Psoas muscle (tissue), 8 donors: Measurements from ENCODE around the gene PCK2. TPM values are rescaled to one million over a fixed set of nuclear protein-coding genes. Genes with fewer than 3 reads are reported as not detected.

Experiments used
- ATAC-seq, 4 donors: fragments of 200-7000 bp; cut with Tn5 transposase; one replicate each; pipeline ENCODE4 v1.9.1; 2020; ENCODE audit warnings: moderate library complexity in 3 of 4, mild to moderate bottlenecking in 2 of 4
- DNase-seq, 2 donors: peaks; one replicate each; pipeline ENCODE4 v3.0.0-alpha.2; 2020
- H3K27ac ChIP-seq: fragments of 200-600 bp; one replicate; pipeline ENCODE4 v1.8.0; 2022
- H3K27me3 ChIP-seq, 3 donors: fragments of 200-600 bp in 1 of 3; one replicate each; pipeline versions ENCODE4 v1.6.1 to v1.8.0; 2013 to 2022; ENCODE audit warnings: low read length in 2 of 3, mild to moderate bottlenecking in 2 of 3, moderate library complexity in 1 of 3; ENCODE audit not compliant: insufficient read depth in 3 of 3
- H3K36me3 ChIP-seq, 2 donors: fragments of 200-600 bp in 1 of 2; one replicate each; pipeline versions ENCODE4 v1.6.1 to v1.8.0; 2013 to 2022; ENCODE audit warnings: low read depth in 1 of 2, mild to moderate bottlenecking in 1 of 2, moderate library complexity in 1 of 2; ENCODE audit not compliant: insufficient read depth in 1 of 2
- H3K4me1 ChIP-seq: fragments of 200-600 bp; one replicate; pipeline ENCODE4 v1.8.0; 2022
- H3K4me3 ChIP-seq: fragments of 200-600 bp; one replicate; pipeline ENCODE4 v1.8.0; 2022; ENCODE audit warnings: mild to moderate bottlenecking
- H3K9me3 ChIP-seq: fragments of 200-600 bp; one replicate; pipeline ENCODE4 v1.8.0; 2022
- WGBS, 3 donors: extraction: QIAGEN DNeasy Blood & Tissue Kit; methylation state at CpG; one replicate each; pipeline versions ENCODE4 v1.1.6 to v1.1.7; 2013; 5-methylcytosine and 5-hydroxymethylcytosine counted together
- intact Hi-C, 2 donors: fragments of 100-400 bp; cut with DNase I; formaldehyde crosslinking; loops; one replicate each; pipeline versions ENCODE4 v1.11.0 to v1.14.2; 2022
- polyA plus RNA-seq, 3 donors: library from polyadenylated mRNA; stranded (reverse); fragments of 200-250 nt; gene quantifications; one replicate each; pipeline ENCODE4 v1.2.3, GENCODE V29; 2013
- total RNA-seq, 4 donors: library from RNA; stranded (reverse); fragmentation: NEBNext Ultra II Directional in 2 of 4; extraction: Animal tissue kit (Norgen Biotek cat#: 25700) in 2 of 4; gene quantifications; one replicate each; pipeline versions ENCODE4 v1.2.1 to v1.2.4, GENCODE V29; 2021 to 2023
- TF ChIP-seq, protein P1 (sequence below): fragments of 200-600 bp; IDR thresholded peaks from one replicate; pipeline ENCODE4 v1.8.0; 2022; ENCODE audit warnings: antibody characterized with exemption
- donor health status: healthy with polysubstance abuse.
- donor health status: DM: no; HTN: no; CAD: no; lungs with moderate emphysema.
- donor health status: Bipolar disorder and iron deficiency.
- donor health status: healthy.
- donor health status: DM: yes; HTN: yes; CAD: no.
- donor health status: DM: no; HTN: no; CAD: no.
- donor health status: DM: no; HTN: no; CAD: no.
- donor health status: DM: yes; HTN: yes; CAD: no.

Gene PCK2
- total and polyA plus RNA-seq, 7 donors = 2.0 to 4.5 (median 2.4) TPM

DNA sequence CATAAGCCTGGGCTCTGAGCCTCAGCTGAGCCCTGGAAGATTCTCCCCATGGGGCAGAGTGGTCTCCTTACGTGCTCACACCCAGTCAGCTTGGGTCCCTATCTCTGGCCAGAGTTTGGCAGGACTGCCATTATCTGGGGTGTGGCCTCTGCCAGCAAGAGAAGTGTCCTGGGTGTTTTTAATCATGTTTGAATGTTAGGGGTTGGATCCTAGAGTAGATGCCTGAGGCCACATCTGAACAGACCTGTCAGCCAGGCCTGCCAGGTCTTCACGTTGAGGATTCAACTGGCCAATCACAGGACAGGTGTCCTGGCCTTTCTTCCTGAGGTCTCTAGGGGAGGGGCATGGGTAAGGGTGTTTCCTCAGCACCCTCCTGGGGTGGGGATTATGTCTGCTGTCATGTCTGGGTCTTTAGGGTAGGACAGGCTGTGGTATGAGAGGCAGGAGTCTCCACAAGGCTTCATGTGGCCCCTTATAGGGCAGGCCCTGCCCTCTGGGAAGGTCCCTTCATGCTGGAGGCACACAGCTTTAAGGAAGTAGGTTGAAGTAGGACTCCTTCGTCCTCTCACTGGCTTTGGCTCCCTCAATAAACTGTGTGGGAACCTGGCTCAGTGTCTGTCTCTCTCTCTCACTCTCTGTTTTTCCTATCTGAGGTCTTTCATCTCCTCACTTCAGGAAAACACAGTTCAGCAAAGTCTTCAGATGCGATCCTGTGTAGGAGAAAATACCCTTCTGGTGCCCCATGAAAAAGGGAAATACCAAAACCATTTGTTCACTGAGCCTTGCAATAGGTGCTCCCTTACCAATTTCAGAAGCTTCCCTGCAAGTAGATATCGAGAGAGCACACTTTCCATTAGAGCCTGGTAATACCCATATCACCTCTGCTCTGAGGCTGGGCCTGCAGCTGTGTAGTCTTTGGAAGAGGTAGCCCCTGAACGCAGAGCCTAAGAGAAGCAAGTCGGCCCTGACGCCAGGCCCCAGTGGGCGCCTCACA lies 29.6 kb downstream of the PCK2 start:
- Histone ChIP-seq H3K27ac (no peak overlapping the region), H3K36me3 (peaks cover 4 to 57% of the 10 kb centered on the region in 2 donors), H3K4me3 (no peak overlapping the region), H3K27me3 (no peaks in the 10 kb centered on the region), H3K9me3 (no peaks in the 10 kb centered on the region), H3K4me1 (no peaks in the 10 kb centered on the region)
- no peak for DNase-seq
- intact Hi-C loops = no loop called here
- TF ChIP-seq, protein P1, sequence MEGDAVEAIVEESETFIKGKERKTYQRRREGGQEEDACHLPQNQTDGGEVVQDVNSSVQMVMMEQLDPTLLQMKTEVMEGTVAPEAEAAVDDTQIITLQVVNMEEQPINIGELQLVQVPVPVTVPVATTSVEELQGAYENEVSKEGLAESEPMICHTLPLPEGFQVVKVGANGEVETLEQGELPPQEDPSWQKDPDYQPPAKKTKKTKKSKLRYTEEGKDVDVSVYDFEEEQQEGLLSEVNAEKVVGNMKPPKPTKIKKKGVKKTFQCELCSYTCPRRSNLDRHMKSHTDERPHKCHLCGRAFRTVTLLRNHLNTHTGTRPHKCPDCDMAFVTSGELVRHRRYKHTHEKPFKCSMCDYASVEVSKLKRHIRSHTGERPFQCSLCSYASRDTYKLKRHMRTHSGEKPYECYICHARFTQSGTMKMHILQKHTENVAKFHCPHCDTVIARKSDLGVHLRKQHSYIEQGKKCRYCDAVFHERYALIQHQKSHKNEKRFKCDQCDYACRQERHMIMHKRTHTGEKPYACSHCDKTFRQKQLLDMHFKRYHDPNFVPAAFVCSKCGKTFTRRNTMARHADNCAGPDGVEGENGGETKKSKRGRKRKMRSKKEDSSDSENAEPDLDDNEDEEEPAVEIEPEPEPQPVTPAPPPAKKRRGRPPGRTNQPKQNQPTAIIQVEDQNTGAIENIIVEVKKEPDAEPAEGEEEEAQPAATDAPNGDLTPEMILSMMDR = no peak
- WGBS, 3 donors = 81 to 88% (median 83%) methylated on average over 9 of the region's 9 CpGs
- ATAC-seq = peak in 1 of 4 donors; percentile 13

DNA sequence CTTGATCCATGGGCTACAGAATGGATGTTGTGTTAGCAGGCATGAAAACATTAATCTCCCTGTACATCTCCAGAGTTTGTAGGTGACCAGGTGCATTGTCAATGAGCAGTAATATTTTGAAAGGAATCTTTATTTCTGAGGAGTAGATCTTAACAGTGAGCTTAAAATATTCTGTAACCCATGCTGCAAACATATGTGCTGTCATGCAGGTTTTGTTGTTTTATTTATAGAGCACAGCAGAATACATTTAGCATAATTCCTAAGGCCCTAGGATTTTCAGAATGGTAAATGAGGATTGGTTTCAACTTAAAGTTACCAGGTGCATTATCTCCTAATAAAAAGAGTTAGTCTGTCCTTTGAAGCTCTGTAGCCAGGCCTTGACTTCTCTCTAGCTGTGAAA lies 32.8 kb downstream of the PCK2 start:
- Histone ChIP-seq H3K27ac (no peak overlapping the region), H3K36me3 (peaks cover 0 to 25% of the 10 kb centered on the region in 2 donors), H3K27me3 (no peaks in the 10 kb centered on the region), H3K9me3 (no peaks in the 10 kb centered on the region), H3K4me1 (peaks cover 9% of the 10 kb centered on the region), H3K4me3 (no peak overlapping the region)
- intact Hi-C loops = no loop called here
- DNase-seq (no peak), ATAC-seq (no peak)
- TF ChIP-seq, protein P1 = no peak

DNA sequence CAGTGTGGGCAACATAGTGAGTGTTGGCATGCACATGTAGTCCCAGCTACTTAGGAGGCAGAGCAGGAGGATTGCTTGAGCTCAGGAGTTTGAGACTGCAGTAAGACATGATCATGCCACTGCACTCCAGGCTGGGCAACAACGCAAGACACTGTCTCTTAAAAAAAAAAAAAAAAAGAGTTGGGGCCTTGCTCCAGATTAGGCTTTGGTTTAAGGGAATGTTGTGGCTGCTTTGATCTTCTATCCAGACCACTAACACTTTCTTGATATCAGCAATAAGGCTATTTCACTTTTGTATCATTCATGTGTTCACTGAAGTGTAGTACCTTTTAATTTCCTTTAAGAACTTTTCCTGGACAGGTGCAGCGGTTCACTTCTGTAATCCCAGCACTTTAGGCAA lies 33.6 kb downstream of the PCK2 start:
- intact Hi-C loops = no loop called here
- H3K36me3 ChIP-seq = peaks cover 0 to 18% of the 10 kb centered on the region in 2 donors
- WGBS, 3 donors = 80 to 93% (median 82%) methylated on average over 2 of the region's 2 CpGs
- H3K9me3 ChIP-seq = no peaks in the 10 kb centered on the region
- DNase-seq (no peak), ATAC-seq (no peak)
- TF ChIP-seq, protein P1 = no peak
- no peak overlapping the region for H3K4me3 ChIP-seq
- no peak overlapping the region for H3K27ac ChIP-seq
- peaks cover 13% of the 10 kb centered on the region for H3K4me1 ChIP-seq
- H3K27me3 ChIP-seq = no peaks in the 10 kb centered on the region

- DNase-seq (no peak), ATAC-seq (no peak)
- Histone ChIP-seq H3K4me3 (no peak overlapping the region), H3K27me3 (no peaks in the 10 kb centered on the region), H3K36me3 (peaks cover 0 to under 1% of the 10 kb centered on the region in 2 donors), H3K27ac (peak overlapping the region; percentile 96), H3K4me1 (peaks cover 24% of the 10 kb centered on the region), H3K9me3 (no peaks in the 10 kb centered on the region)
- TF ChIP-seq, protein P1 = no peak
- intact Hi-C loops = no loop called here
- 84 to 95% (median 86%) methylated on average over 8 of the region's 8 CpGs for WGBS, 3 donors
These were observed 35.4 kb downstream of the PCK2 start for GRCh38 chr14:24129410-24129998.
